GM19468 (cell line): ENCODE results near the gene MAPK8IP1.

Experiments used
- ATAC-seq: cut with Tn5 transposase; IDR thresholded peaks from one replicate; pipeline ENCODE4 v1.9.1; 2021; ENCODE audit warnings: mild to moderate bottlenecking, moderate library complexity, moderate number of reproducible peaks; ENCODE audit not compliant: unreplicated experiment; ENCODE audit errors: extremely low read depth

Gene MAPK8IP1

GRCh38 chr11:45858751-45859398 is 26.6 kb upstream of the MAPK8IP1 start:
- no peak for ATAC-seq

GRCh38 chr11:45859661-45860140 is 25.8 kb upstream of the MAPK8IP1 start:
- no peak for ATAC-seq

GRCh38 chr11:45860348-45860747 is 25.1 kb upstream of the MAPK8IP1 start:
- ATAC-seq, result no peak

GRCh38 chr11:45860764-45861510 is 24.5 kb upstream of the MAPK8IP1 start:
- no peak for ATAC-seq

- ATAC-seq, result no peak
These were observed 21.4 kb upstream of the MAPK8IP1 start for GRCh38 chr11:45864041-45864440.

- ATAC-seq, result no peak
These were observed 15.9 kb upstream of the MAPK8IP1 start for GRCh38 chr11:45869551-45869950.

GRCh38 chr11:45870706-45871105 is 14.7 kb upstream of the MAPK8IP1 start:
- ATAC-seq, result no peak

GRCh38 chr11:45871638-45872037 is 13.8 kb upstream of the MAPK8IP1 start:
- ATAC-seq, result no peak

GRCh38 chr11:45872651-45873356 is 12.6 kb upstream of the MAPK8IP1 start:
- ATAC-seq, result no peak

- no peak for ATAC-seq
These were observed 9.1 kb upstream of the MAPK8IP1 start for GRCh38 chr11:45876401-45876800.

GRCh38 chr11:45877221-45877620 is 8.2 kb upstream of the MAPK8IP1 start:
- ATAC-seq, result no peak

GRCh38 chr11:45877845-45878244 is 7.6 kb upstream of the MAPK8IP1 start:
- no peak for ATAC-seq

- no peak for ATAC-seq
These were observed 5.4 kb upstream of the MAPK8IP1 start for GRCh38 chr11:45879803-45880686.

GRCh38 chr11:45880772-45881570 is 4.5 kb upstream of the MAPK8IP1 start:
- no peak for ATAC-seq

GRCh38 chr11:45881708-45882368 is 3.6 kb upstream of the MAPK8IP1 start:
- ATAC-seq, result no peak

GRCh38 chr11:45884596-45885185 is 760 bp upstream of the MAPK8IP1 start:
- no peak for ATAC-seq

- ATAC-seq, result no peak
These were observed 670 bp downstream of the MAPK8IP1 start for GRCh38 chr11:45885921-45886721.
